DMS 273 (cell line): ENCODE measurements around the gene ONECUT3.

Experiments used
- DNase-seq: peaks from one replicate; lab custom pipeline; 2025; ENCODE audit not compliant: unreplicated experiment; lab: John Stamatoyannopoulos, UW

The ONECUT3 gene

DNA sequence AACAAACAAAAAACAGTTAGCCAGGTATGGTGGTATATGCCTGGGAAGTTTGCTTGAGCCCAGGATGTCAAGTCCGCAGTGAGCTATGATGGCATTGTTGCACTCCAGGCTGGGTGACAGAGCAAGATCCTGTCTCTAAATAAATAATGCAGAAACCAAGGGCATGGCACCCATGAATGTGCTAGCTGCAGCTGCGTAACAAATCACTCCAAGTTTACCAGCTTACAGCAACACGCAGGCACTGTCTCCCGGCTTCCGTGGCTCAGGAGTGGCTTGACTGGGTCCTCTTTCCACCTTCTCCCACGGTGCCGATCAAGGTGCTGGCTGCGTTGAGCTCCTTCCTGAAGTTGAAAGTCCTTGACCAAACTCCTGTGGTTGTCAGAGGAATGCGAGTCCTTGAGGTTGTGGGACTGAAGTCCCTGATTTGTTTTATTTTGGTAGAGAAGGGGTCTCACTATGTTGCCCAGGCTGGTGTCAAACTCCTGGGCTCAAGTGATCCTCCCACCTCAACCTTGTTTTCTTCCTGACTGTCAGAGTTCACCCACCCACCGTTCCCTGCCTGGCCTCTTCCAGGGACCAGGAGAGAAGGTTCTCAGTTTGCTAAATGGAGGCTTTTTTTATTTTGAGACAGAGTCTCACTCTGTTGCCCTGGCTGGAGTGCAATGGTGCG lies 13.2 kb upstream of the ONECUT3 start:
- no peak for DNase-seq

DNA sequence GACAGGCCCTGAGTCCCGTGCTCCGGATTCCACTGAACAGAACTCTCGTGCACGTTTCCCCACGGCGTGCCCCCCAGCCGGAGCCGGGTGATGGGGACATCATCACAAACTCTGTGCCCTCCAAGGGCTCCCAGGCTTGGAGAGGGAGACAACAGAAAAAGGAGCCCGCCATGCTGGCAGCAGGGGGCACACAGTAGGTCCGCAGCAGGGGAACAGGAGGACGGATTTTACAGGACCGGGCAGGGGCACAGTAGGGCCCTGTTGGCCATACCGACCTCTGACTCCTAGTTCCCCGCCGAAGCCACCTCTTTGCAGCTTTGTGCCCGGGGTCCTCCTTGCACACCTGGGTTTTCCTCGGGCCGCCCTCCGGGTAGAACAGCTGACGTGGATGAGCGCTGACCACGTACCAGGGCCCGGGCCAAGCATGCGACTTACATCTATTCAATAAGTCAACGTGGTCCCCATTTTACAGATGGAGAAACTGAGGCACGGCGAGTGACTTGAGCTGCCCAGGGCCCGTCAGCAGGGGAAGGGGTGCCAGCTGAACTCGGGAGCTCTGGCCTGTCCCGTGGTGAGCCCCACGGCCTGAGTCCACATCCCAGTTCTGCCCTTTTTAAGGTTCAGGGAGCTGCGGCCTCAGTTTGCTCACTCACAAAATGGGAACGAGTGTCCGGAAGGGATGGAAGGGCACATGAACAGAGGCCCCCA lies 10.2 kb upstream of the ONECUT3 start:
- no peak for DNase-seq

DNA sequence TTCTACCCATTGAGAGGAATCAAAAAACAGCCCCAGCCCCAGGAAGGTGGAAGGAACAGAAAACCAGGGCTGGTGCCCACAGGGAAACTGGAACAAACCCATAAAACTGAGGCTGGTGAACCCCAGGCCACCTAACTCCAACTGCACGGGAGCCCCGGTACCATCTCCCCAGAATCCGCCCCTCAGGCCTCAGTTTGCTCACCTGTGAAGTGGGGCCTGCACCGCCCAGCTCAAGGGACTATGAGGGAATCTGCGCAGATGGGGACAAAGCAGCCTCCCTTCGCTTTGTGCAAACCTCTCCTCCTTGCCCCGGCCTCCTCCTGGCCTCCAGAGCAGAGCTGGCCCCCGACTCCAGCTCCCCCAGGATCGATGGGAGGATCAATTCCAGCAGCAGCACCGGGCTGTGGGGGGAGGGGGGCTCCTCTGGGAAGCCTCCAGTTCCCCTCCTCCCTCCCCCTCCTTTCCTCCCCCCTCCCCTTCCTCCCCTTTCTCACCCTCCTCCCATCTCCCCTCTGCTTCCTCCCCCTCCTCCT lies 9.1 kb upstream of the ONECUT3 start:
- no peak for DNase-seq

DNA sequence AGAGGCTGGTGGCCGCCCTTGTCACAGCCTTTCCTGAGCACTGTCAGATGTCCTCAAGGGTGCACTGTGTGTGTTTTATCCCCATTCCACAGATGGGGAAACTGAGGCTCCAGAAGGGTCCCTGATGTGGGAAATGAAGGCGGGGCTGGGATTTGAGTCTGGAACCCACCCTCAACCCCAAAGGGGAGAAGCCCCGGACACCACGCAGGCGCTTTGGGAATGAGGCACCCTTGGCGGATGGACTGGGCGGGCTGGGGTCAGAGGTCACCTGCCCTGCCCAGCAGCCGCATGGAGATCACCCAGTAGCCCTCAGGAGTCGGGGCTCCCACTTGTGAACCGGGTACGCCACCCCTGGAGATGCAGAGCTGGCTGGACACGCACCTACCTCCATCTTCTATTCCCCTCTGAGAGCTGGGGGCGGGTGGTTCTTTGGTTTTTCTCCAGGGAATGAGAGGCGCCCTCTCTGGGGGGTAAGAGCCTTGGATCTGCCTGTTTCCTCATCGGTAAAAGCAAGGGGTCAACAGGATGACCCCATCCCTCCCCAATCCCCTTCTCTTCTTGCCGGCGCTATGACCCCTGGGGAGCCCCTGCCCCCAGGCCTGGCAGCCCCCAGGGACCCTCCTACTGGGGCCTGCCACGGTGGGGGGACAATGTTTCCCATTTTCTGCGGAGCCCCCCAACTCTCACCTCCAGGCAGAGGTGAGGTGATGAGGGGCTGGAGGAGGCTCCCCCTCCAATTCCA lies 8.3 kb upstream of the ONECUT3 start:
- DNase-seq: no peak

DNA sequence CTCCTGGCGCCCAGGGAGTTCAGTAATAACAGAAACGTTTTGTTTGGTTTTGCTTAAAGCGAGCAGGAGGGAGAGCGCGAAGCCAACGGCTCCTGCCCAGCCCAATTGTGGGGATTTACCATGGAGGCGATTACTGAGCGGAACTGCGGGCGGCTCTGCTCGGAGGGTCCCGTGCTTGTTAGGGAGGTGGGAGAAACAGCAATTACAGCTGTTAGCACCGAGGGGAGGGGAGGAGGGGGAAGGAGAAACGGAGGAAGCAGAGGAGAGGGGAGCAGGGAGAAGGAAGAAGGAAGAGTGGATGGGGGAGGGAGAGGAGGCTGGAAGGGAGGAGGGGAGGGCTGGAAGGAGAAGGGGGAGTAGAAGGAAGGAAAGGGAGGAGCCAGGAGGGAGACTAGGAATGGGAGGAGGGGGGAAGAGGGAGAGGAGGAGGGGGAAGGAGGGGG lies 7.7 kb upstream of the ONECUT3 start:
- DNase-seq: peak; percentile 47

DNA sequence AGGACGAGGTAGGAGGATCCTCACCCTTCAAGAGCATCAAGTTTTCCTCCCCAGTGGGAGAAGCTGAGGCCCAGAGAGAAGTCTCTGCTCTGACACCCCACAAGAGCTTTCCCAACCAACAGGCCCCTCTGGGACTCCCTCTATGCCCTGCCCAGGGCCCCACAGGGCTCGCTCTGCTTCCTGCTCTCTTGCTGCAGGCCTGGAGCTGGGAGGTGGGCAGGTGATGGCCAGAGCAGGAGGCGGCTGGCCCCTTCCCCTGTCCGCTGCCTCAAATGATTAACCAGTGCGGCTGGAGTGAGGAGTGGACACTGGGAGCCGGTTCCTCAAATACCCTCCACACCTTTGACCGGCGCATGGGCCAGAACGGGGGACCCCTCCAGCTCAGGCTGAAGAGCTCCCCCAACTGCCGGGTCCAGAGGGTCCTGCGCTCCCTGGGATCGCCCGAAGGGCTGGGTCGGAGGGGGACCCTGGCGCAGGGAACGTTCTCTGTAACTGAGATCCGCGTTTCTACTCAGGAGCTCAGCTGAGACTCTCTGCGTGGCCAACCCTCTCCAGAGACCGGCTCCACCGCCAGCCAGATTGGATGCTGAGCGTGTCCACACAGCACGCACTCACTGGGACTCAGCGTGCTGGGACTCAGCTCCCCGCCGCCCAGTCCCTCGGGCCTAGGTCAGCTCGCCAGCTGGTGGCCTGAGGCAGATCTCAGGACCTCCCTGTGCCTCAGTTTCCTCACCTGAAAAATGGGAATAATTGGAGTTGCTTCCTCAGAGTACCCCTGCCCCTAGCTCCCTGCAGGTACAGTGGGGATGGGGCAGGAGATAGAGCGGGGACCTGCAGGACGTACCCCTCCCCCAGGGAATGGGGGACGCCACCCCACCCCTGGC lies 6.7 kb upstream of the ONECUT3 start:
- DNase-seq: peak; percentile 72

DNA sequence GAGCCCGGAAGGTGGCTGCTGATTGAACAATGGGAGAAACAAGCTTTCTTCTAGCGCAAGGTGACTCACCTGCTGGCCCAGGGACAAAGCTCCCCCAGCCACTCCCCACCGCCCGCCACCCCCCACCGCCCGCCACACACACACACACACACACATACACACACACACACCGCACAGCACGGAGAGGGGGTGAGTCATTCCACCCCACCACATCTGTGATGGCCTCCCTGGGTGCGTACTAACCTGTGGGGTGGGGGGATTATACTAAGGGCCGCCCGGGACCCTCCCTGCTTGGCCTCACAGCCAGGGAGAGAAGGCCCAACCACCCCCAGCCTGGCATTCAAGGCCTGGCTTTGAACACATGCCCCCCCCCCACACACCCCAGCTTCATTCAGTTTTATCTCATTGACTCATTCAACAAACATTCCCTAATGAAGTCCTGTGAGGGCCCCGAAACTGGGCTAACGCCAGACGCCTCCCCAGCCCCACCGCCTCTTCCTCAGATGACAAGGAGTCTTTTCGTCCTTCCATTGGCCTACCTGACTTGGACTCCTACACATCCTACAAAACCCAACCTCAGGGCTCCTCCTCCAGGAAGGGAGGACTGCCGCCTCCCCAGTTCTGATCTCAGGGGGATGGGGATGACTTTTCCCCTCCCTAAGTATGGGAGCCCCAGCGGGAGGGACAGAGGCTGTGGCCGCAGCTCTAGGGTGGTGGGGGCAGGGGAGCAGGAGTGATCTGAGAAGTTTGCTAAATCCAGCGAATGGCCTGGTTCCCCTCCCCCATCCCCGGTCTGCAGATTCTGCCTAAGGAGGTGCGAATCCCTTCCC lies 5.8 kb upstream of the ONECUT3 start:
- no peak for DNase-seq

DNA sequence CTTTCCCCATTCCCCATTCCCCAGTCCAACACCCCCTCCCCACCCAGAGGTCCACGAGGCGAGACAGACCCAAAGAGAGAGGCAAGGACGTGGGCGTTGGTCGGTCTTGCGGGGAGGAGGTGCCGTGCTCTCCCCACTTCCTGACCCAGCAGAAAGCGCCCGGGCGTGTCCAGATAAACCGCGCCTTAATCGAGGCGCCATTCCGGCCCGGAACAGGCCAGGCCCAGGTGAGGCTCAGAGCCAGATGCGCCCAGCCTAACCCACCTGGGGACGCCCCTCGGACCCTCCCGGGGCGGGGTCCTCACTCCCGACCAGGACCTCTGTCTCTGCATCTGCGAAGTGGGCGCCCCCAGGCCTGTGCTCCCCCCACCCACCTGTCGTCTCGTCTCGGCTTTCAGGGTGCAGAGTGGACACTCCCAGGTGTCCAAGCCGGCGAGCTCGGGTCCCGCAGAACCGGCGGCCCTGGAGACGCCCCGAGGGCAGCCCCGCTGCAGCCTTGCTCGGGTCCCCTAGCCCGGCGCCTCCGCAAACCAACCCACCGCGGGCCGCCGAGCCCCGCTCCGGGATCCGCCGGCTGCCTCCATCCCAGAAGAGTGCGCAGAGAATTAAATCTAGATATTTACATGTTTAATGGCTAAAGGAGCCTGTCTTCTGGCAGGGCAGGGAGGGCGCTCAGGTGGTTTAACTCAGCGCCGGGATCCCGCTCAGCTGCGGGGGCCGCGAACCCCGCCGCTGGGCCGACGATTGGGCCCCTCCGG lies 5.0 kb upstream of the ONECUT3 start:
- DNase-seq: peak; percentile 53

DNA sequence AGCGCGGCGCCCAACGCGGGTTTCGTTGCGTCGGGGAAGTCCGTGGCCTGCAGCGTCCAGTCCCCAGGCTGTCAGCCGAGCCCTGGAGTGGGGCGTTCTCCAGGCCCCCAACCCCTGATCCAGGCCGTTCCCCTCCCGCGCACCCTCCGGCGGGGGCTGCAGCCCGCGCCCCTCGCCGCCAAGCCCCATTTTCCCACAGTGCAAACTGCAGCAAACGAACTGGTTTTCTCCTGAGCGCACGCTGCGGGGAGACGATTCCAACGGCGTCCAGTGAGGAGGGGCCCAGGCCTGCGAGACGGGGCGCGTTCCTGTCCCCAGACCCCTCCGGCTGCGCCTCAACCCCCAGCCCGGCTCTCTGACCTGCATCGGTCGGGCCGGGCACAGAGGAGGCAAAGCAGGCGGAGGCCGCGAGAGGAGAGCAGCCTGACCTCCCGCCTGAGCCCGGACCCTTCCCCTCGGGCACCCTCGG lies 4.4 kb upstream of the ONECUT3 start:
- DNase-seq: no peak

DNA sequence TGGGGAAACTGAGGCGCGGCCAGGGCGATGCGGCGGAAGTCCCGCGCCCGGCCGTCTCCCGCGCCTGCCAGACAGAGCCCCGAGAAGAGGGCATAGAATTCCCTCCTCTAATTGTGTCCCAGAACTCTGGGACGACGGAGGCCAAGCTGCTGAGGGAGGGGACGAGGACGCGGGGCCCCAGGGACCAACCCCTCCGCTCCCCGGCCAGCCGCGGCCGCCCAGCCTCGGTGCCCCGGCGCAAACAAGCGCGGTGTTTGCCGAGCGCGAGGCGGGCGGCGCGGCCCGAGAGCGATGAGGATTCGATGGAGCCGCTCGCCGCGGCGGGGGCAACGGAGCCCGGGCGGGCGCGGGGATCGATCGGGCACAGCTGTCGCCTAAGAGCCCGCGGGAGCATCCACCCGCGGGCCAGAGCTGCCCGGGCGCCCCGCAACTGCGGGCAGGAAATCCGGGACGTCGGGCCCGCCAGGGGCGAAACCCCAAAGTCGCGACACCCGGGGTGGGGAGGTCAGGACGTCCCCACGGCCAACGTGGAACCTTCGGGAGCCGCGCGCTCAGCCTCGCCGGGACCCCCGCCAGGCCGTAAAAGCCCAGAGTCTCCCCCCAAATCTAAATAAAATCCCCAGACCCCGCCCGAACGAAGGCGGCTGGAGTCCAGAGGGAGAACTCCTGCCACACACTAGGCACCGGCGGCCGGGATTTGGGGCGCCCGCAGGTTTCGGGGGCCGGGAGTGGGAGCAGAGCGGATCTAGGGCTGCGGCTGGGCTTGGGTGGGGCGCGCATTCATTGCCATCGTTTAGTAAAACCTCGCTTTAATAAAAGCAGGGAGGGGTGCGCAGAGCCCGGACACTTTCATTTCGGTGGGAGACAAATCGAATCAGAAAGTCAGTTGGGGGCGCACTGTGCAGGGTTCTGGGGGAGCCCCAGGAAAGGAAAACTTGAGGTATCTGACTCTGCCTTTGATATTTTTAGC lies 3.6 kb upstream of the ONECUT3 start:
- DNase-seq: peak; percentile 60

DNA sequence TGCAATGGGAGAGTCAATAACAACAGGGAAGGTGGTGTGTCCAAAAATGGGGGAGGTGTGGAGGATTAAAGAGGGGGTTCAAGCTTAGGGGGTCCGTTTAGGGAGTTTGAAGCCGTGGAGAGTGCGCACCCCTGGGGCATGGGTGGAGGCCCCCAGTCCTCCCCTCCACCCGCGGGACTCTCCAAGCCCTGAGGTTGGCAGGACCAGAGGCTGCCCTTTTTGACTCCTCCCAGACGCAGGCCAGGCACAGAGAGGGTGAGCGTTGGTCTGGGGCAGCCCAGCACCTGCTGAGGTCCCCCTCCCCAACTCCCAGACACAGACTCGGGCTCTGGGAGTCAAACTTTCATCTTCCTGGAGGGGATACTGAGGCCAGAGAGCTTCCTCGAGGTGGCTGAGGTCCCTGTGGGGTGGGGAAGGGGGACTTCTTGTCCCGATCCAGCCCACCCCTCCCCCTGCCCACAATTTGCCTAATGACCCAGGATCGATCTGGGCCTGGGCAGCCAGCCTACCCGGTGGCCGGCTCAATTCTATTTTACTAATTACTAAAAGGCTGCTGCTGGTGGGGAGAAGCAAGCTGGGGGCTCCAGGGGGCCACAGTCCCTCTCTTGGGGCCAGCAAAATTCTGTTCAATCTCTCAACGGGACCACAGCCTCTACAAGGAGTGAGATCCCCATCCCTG lies 2.8 kb upstream of the ONECUT3 start:
- no peak for DNase-seq

DNA sequence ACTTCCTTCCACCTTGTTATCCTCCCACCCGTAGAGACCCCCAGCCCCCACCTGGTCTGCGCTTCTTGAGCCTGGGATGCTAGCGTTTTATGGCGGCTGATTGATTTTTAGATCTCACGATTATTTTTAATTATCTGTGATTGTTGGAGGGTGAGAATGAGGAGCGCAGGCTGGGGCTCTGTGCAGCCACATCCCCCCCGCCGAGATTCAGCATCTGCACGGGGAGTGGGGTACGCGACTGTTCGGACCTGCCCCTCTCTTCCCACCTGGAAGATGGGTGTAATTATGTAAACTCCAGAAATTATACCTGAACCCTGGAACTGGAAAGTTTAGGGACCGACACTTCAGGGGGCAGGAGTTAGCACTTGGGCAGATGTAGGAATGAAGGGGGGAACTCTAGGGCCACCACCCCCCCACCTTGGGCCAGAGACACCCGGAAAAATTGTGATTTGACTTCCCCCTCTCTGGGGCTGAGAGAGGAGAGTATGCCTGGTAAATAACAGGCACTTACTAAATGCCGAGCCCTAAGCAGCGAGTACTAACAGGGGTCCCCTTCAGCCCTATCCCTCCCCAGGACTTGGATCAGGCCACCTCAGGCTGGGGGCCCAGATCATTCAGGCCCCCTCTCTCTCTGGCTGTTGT lies 1.8 kb upstream of the ONECUT3 start:
- DNase-seq: no peak

DNA sequence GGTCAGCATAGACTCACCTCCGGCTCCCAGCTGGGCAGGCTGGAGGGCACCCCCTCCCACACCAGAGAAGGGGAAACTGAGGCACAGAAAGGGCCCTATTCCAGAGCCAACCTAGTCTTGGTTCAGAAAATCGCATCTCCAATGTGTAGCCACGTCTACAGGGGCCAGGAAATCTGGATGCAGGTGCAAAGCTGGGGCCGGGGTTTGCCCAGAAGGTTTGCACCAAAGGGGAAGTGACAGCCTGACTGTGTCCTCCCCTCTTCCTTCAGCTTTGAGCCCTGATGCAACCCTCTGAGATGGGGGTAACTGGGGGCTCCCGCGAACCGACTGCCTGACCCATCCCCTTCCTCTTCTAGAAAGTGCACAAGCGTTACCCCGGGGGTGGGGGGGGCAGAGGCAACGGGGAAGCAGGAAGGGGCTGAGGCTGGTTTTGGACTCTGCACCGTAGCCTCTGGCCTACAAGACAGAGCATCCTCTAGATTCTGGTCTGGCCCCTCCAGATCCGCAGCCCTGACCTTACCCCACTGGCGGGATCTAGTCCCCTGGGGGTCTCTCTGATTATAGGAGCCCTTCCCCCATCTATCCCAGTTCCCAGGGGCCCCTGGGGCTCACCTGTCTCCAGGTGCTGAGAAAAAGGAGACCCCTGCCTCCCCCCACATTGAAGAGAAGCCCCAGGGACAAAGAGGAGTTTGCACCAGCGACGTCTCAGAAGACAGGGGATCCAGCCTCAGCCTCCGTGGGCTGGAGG lies 1.1 kb upstream of the ONECUT3 start:
- no peak for DNase-seq

DNA sequence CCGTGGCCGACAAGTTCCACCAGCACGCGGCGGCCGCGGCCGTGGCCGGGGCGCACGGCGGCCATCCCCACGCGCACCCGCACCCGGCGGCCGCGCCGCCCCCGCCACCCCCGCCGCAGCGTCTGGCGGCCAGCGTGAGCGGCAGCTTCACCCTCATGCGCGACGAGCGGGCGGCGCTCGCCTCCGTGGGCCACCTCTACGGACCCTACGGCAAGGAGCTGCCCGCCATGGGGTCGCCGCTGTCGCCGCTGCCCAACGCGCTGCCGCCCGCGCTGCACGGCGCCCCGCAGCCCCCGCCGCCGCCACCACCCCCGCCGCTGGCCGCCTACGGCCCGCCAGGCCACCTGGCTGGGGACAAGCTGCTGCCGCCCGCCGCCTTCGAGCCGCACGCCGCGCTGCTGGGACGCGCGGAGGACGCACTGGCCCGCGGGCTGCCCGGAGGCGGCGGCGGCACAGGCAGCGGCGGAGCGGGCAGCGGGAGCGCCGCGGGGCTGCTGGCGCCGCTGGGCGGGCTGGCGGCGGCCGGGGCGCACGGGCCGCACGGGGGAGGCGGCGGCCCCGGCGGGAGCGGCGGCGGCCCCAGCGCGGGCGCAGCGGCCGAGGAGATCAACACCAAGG lies 821 bp downstream of the ONECUT3 start:
- no peak for DNase-seq

DNA sequence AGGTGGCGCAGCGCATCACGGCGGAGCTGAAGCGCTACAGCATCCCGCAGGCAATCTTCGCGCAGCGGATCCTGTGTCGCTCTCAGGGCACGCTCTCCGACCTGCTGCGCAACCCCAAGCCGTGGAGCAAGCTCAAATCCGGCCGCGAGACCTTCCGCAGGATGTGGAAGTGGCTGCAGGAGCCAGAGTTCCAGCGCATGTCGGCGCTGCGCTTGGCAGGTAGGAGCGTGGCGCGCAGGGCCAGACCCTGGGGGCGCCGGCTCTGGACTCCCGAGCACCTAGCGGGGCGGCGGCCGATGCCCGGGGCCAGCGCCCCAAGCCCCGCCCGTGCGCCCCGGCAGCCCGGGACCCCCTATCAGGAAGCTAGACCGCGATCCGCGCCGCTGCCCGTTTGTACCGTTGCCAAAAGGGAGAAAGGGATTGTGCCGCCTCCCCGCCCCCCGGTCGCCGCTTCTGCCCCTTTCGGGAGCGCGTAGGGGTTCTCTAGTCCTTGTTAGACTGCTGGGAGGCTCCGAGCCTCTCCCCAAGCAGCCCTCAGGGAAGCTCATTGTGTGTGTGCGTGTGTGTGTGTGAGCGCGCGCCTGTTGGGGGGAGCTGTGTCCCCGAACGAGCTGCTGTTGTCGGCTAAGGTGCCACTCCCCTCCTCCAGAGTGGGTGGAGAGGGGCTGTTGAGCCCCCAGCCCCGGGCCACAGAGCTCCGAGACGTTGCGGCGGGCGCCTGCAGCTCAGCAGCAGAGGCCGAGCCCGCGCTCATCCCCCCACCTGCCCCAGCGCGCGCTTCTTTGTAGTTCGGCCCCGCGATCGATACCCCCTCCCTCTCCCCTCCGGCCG lies 1.5 kb downstream of the ONECUT3 start:
- peak; percentile 80 for DNase-seq
